MM.1S (cell line): Measurements from ENCODE around the gene UBFD1.

Experiments
- CTCF ChIP-seq: fragments of 300-600 bp; sonication (generic); IDR thresholded peaks from 2 replicates; pipeline ENCODE4 v1.5.1; 2016; ENCODE audit warnings: antibody characterized with exemption, low read length, mixed read lengths
- EZH2 ChIP-seq: fragments of 300-600 bp; sonication (generic); optimal IDR thresholded peaks from 2 replicates; pipeline ENCODE3; 2017; ENCODE audit warnings: low read depth, mild to moderate bottlenecking, antibody characterized with exemption, low read length, mixed read lengths

GRCh38 chr16:23549938-23550337, 7.6 kb upstream of the UBFD1 start:
- no peak for TF ChIP-seq CTCF
- no peak for TF ChIP-seq EZH2
